NCI-H2227 (cell line): ENCODE measurements around the gene OR2A42.
"Not testable (repeated sequence)": the region's sequence is repeated elsewhere in the genome, so short reads cannot be mapped to it uniquely, and the experiment has no call there.

ENCODE experiments used
- DNase-seq: peaks from one replicate; lab custom pipeline; 2025; ENCODE audit not compliant: unreplicated experiment; lab: John Stamatoyannopoulos, UW

Gene OR2A42

GRCh38 chr7:144239365-144239764 lies at the start of gene OR2A42:
Gene OR2A42 (minus strand): TSS chr7:144239605. CDS start chr7:144232843, 6,762 bp downstream.
- DNase-seq = not testable (repeated sequence)

GRCh38 chr7:144287171-144287784 lies 47.9 kb upstream of the OR2A42 start:
- not testable (repeated sequence) for DNase-seq

GRCh38 chr7:144283716-144284115 lies 44.3 kb upstream of the OR2A42 start:
- DNase-seq = not testable (repeated sequence)

GRCh38 chr7:144282490-144282889 lies 43.1 kb upstream of the OR2A42 start:
- DNase-seq = not testable (repeated sequence)

GRCh38 chr7:144281981-144282380 lies 42.6 kb upstream of the OR2A42 start:
- not testable (repeated sequence) for DNase-seq

- DNase-seq = not testable (repeated sequence)
Measured at GRCh38 chr7:144280010-144280409, 40.6 kb upstream of the OR2A42 start.

- DNase-seq = not testable (repeated sequence)
Measured at GRCh38 chr7:144275281-144275680, 35.9 kb upstream of the OR2A42 start.

GRCh38 chr7:144269188-144269587 lies 29.8 kb upstream of the OR2A42 start, which contains the start of gene CTAGE8:
Gene CTAGE8 (minus strand): TSS chr7:144269288. CDS start chr7:144269250, 38 bp downstream.
- DNase-seq = not testable (repeated sequence)

GRCh38 chr7:144264692-144265091 lies 25.3 kb upstream of the OR2A42 start, which contains the start of gene OR2A7:
Gene OR2A7 (minus strand): TSS chr7:144264792. CDS start chr7:144259628, 5,164 bp downstream.
- DNase-seq = not testable (repeated sequence)

GRCh38 chr7:144262128-144262527 lies 22.7 kb upstream of the OR2A42 start:
- DNase-seq = not testable (repeated sequence)

GRCh38 chr7:144259067-144259466 lies 19.7 kb upstream of the OR2A42 start:
- not testable (repeated sequence) for DNase-seq

GRCh38 chr7:144256112-144256511 lies 16.7 kb upstream of the OR2A42 start:
- DNase-seq = no peak

- DNase-seq = no peak
Measured at GRCh38 chr7:144255471-144255897, 16.1 kb upstream of the OR2A42 start.

- not testable (repeated sequence) for DNase-seq
Measured at GRCh38 chr7:144252307-144252706, 12.9 kb upstream of the OR2A42 start.

- DNase-seq = not testable (repeated sequence)
Measured at GRCh38 chr7:144247674-144248330, 8.4 kb upstream of the OR2A42 start.

- DNase-seq = not testable (repeated sequence)
Measured at GRCh38 chr7:144246967-144247366, 7.6 kb upstream of the OR2A42 start.

GRCh38 chr7:144245372-144245771 lies 6.0 kb upstream of the OR2A42 start:
- not testable (repeated sequence) for DNase-seq

GRCh38 chr7:144238530-144239082 lies 799 bp downstream of the OR2A42 start:
- not testable (repeated sequence) for DNase-seq

- not testable (repeated sequence) for DNase-seq
Measured at GRCh38 chr7:144233039-144233438, 6.4 kb downstream of the OR2A42 start.

GRCh38 chr7:144231027-144231426 lies 8.4 kb downstream of the OR2A42 start:
- not testable (repeated sequence) for DNase-seq

GRCh38 chr7:144228810-144229209 lies 10.6 kb downstream of the OR2A42 start:
- not testable (repeated sequence) for DNase-seq

GRCh38 chr7:144226866-144227265 lies 12.5 kb downstream of the OR2A42 start:
- not testable (repeated sequence) for DNase-seq
